ENCODE data around the gene MYLK.

DNA sequence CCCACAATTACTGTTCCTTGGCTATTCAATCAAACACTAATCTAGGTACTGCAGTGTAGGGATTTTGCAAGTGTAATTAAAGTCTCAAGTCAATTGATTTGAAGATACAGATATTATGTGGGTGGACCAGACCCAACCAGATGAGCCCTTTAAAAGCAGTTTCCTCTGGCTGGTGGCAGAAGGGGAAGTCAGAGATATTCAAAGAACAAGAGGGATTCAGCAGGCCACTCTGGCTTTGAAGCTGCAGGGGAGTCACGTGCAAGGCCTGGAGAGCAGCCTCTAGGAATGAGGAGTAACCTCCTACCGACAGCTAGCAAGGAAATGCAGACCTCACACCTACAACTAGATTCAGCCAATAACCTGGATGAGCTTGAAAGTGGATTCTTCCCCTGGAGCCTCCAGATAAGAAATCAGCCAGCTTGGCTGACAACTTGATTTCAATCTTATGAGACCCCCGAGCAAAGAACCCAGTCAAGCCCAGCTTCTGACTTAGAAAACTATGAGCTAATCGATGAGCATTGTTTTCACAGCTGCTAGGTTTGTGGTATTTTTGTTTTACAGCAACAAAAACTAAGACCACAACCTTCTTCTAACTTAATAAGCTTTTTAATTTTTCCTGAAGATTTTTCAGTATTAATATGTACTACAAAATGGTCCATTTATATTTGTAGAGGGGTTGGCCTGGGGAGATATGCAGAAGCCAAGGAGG, 312.7 kb downstream of the MYLK start:
- TF ChIP-seq, protein P1, sequence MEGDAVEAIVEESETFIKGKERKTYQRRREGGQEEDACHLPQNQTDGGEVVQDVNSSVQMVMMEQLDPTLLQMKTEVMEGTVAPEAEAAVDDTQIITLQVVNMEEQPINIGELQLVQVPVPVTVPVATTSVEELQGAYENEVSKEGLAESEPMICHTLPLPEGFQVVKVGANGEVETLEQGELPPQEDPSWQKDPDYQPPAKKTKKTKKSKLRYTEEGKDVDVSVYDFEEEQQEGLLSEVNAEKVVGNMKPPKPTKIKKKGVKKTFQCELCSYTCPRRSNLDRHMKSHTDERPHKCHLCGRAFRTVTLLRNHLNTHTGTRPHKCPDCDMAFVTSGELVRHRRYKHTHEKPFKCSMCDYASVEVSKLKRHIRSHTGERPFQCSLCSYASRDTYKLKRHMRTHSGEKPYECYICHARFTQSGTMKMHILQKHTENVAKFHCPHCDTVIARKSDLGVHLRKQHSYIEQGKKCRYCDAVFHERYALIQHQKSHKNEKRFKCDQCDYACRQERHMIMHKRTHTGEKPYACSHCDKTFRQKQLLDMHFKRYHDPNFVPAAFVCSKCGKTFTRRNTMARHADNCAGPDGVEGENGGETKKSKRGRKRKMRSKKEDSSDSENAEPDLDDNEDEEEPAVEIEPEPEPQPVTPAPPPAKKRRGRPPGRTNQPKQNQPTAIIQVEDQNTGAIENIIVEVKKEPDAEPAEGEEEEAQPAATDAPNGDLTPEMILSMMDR (IDR thresholded peaks at IDR 0.05; ENCODE audit: insufficient read depth, low read depth, low read length), result no peak
- TF ChIP-seq EZH2 (IDR thresholded peaks at IDR 0.05; ENCODE audit: insufficient read depth, low read length), result no peak

All from astrocyte (in vitro differentiated cells and primary cell).